K562 (cell line): ENCODE results near the gene TM2D3. TPM values are rescaled to one million over a fixed set of nuclear protein-coding genes. Genes with fewer than 3 reads are reported as not detected.

Experiments used
- ATAC-seq: fragments of 200-7000 bp; cut with Tn5 transposase; 3 replicates; pipeline ENCODE4 v1.9.1; 2020; ENCODE audit warnings: moderate library complexity
- BruUV-seq: library from RNA; stranded (reverse); fragments of 400-500 nt; replicated peaks from 2 replicates; lab custom pipeline; 2021; lab: Mats Ljungman, UMichigan
- CTCF ChIA-PET: fragments of 300-600 bp; formaldehyde crosslinking; extraction: SDS; loops from one replicate; lab custom pipeline; 2021; ENCODE audit warnings: low intra/inter-chr PET ratio; lab: Yijun Ruan, JAX
- POLR2A ChIA-PET: fragments of 300-600, 350-650 bp; sonication (Branson Sonifier 250); formaldehyde crosslinking; extraction: SDS; loops from one replicate; lab custom pipeline; 2021; ENCODE audit warnings: antibody characterized with exemption, inconsistent platforms; lab: Yijun Ruan, JAX
- DNase-seq, 4 experiments: peaks; one replicate each; pipeline versions ENCODE4 v3.0.0 to v3.0.0-alpha.2; 2011 to 2018; ENCODE audit warnings: low spot score in 3 of 4, mixed read lengths in 3 of 4; ENCODE audit errors: extremely low read depth in 1 of 4
- FAIRE-seq: peaks from 2 replicates; lab custom pipeline; 2011; peaks lifted over from hg19 to GRCh38; lab: Jason Lieb, UNC
- H2AFZ ChIP-seq: 2 replicates; pipeline ENCODE4 v1.6.0; 2011; ENCODE audit warnings: low read depth, low read length, control low read depth, inconsistent platforms
- H3K27ac ChIP-seq: fragments of 200-600 bp; 3 replicates; pipeline ENCODE4 v1.8.0; 2011; ENCODE audit warnings: low read depth, mild to moderate bottlenecking, control low read depth, inconsistent platforms, low read length, moderate library complexity, mixed read lengths; ENCODE audit errors: extremely low read depth
- H3K27me3 ChIP-seq, 2 experiments: fragments of 300-600 bp in 1 of 2; 2 replicates in 1 of 2; 3 replicates in 1 of 2; pipeline versions ENCODE4 v1.6.0 to v1.8.0; 2011; ENCODE audit warnings: inconsistent platforms in 2 of 2, low read length in 2 of 2, mild to moderate bottlenecking in 1 of 2, mixed read lengths in 1 of 2, moderate library complexity in 1 of 2; ENCODE audit not compliant: control insufficient read depth in 2 of 2, insufficient read depth in 2 of 2
- H3K36me3 ChIP-seq: fragments of 300-600 bp; 3 replicates; pipeline ENCODE4 v1.8.0; 2011; ENCODE audit warnings: mild to moderate bottlenecking, low read length, inconsistent platforms; ENCODE audit not compliant: control insufficient read depth, insufficient read depth
- H3K4me1 ChIP-seq, 2 experiments: fragments of 200-600 bp in 1 of 2; replicated peaks in 1 of 2; 2 replicates in 1 of 2; 3 replicates in 1 of 2; pipeline versions ENCODE4 v1.5.1 to v1.8.0; 2011; ENCODE audit warnings: inconsistent platforms in 2 of 2, low read length in 2 of 2, mild to moderate bottlenecking in 1 of 2, mixed read lengths in 1 of 2, moderate library complexity in 1 of 2; ENCODE audit not compliant: control insufficient read depth in 2 of 2, insufficient read depth in 2 of 2
- H3K4me2 ChIP-seq: 2 replicates; pipeline ENCODE4 v1.6.1; 2011; ENCODE audit warnings: low read length, control low read depth, inconsistent platforms, mixed read lengths; ENCODE audit not compliant: insufficient read depth
- H3K4me3 ChIP-seq: fragments of 200-600 bp; sonication (generic), shearing (Covaris generic); 2 replicates; pipeline ENCODE4 v1.5.1; 2016; ENCODE audit warnings: control low read depth, inconsistent platforms
- H3K79me2 ChIP-seq: fragments of 200-600 bp; 3 replicates; pipeline ENCODE4 v1.8.0; 2011; ENCODE audit warnings: low read length, inconsistent platforms; ENCODE audit not compliant: control insufficient read depth, insufficient read depth
- H3K9ac ChIP-seq, 2 experiments: 2 replicates each; pipeline versions ENCODE4 v1.6.0 to v1.6.1; 2011; ENCODE audit warnings: low read depth in 2 of 2, low read length in 2 of 2, control low read depth in 1 of 2, inconsistent platforms in 1 of 2, mild to moderate bottlenecking in 1 of 2, mixed read lengths in 1 of 2; ENCODE audit not compliant: insufficient read depth in 1 of 2
- H3K9me1 ChIP-seq: one replicate; pipeline ENCODE4 v1.6.0; 2011; ENCODE audit warnings: inconsistent platforms, mild to moderate bottlenecking, low read length, moderate library complexity; ENCODE audit not compliant: control insufficient read depth, insufficient read depth
- H3K9me3 ChIP-seq: replicated peaks from 2 replicates; pipeline ENCODE4 v1.5.1; 2011; ENCODE audit warnings: low read depth, low read length, inconsistent platforms; ENCODE audit not compliant: control insufficient read depth, insufficient read depth
- H4K20me1 ChIP-seq: replicated peaks from 2 replicates; pipeline ENCODE4 v1.6.1; 2011; ENCODE audit warnings: low read length, inconsistent platforms, mixed read lengths; ENCODE audit not compliant: control insufficient read depth, insufficient read depth
- HES1 ChIP-seq: fragments of 450-650 bp; IDR thresholded peaks from 2 replicates; pipeline ENCODE4 v1.6.1; 2016; ENCODE audit warnings: low read depth, mild to moderate bottlenecking, moderate library complexity
- KLF6 ChIP-seq: fragments of 250-450 bp; sonication (Bioruptor Pico); IDR thresholded peaks from 2 replicates; pipeline ENCODE4 v1.4.0; 2020; ENCODE audit warnings: mild to moderate bottlenecking, moderate library complexity, borderline replicate concordance
- MAFF ChIP-seq: IDR thresholded peaks from 2 replicates; pipeline ENCODE4 v1.6.1; 2012; ENCODE audit warnings: low read length, improper control_type of control experiment
- PHF21A ChIP-seq: fragments of 450-650 bp; IDR thresholded peaks from 2 replicates; pipeline ENCODE4 v1.6.1; 2017; ENCODE audit warnings: low read depth, borderline replicate concordance
- TAL1 ChIP-seq: fragments of 450-650 bp; IDR thresholded peaks from 2 replicates; pipeline ENCODE4 v1.6.1; 2016; ENCODE audit warnings: mild to moderate bottlenecking
- TCF3 ChIP-seq: sonication (generic); formaldehyde crosslinking; IDR thresholded peaks from 2 replicates; pipeline ENCODE4 v1.4.0; 2020; ENCODE audit warnings: mild to moderate bottlenecking, missing genetic modification reagents
- ZNF212 ChIP-seq: fragments of 450-650 bp; formaldehyde crosslinking; IDR thresholded peaks from 2 replicates; pipeline ENCODE4 v1.4.0; 2020; ENCODE audit warnings: mild to moderate bottlenecking
- ZNF3 ChIP-seq: fragments of 250-450 bp; sonication (Bioruptor Pico); IDR thresholded peaks from 2 replicates; pipeline ENCODE4 v1.5.0; 2021; ENCODE audit warnings: mild to moderate bottlenecking, moderate library complexity
- WGBS: fragments of 100-300 bp; shearing (Covaris generic); methylation state at CpG from one replicate; pipeline ENCODE4 v1.1.6; 2016; ENCODE audit warnings: low coverage, mixed read lengths; ENCODE audit not compliant: insufficient coverage; ENCODE audit errors: missing lambda C conversion rate; 5-methylcytosine and 5-hydroxymethylcytosine counted together
- in situ Hi-C: fragments of 300-500 bp; cut with MboI; formaldehyde crosslinking; loops from 4 replicates; pipeline ENCODE4 v1.15.0; 2018; ENCODE audit warnings: inconsistent platforms, mixed read lengths
- intact Hi-C: fragments of 100-400 bp; cut with micrococcal nuclease; formaldehyde crosslinking; loops from 2 replicates; pipeline ENCODE4 v1.14.2; 2022
- polyA plus RNA-seq, 8 experiments: library from polyadenylated mRNA; depleted of rRNA in 4 of 8; stranded (reverse) in 5 of 8; unstranded in 3 of 8; fragments of >200 nt; fragmentation: Nextera tagmentation in 2 of 8; fragmentation: Illumina TruSeq in 1 of 8; extraction: Ambion mirVana in 2 of 8; extraction: Trizol in 1 of 8; gene quantifications; 2 replicates each; pipeline versions ENCODE4 v1.2.1 to v1.2.3, GENCODE V29; 2011 to 2014; ENCODE audit warnings: inconsistent platforms in 1 of 8, missing spikeins in 1 of 8
- total RNA-seq, 7 experiments: library from RNA; depleted of rRNA in 6 of 7; stranded (reverse); fragments of >200 nt in 6 of 7; fragmentation: Illumina TruSeq in 2 of 7; extraction: Trizol in 2 of 7; gene quantifications; 2 replicates each; pipeline versions ENCODE4 v1.2.1 to v1.2.3, GENCODE V29; 2011 to 2021; ENCODE audit warnings: low replicate concordance in 1 of 7
- TF ChIP-seq, protein P1 (sequence below): fragments of 450-650 bp; IDR thresholded peaks from one replicate; pipeline ENCODE4 v1.6.1; 2018; ENCODE audit warnings: mild to moderate bottlenecking, moderate library complexity; ENCODE audit not compliant: partially characterized antibody
- TF ChIP-seq, protein P2 (sequence below): fragments of 450-650 bp; IDR thresholded peaks from 2 replicates; pipeline ENCODE4 v1.6.1; 2017; ENCODE audit warnings: antibody characterized with exemption, mild to moderate bottlenecking

The TM2D3 gene
- total and polyA plus RNA-seq, 9 of the 15 experiments (the other 6 are each of a cell fraction or from before 2014, with no cell fraction given): 16.5 to 67.9 (median 31.3) TPM

GRCh38 chr15:101662203-101662602 is 10.0 kb upstream of the TM2D3 start:
- WGBS: 80% methylated on average over 1 of the region's 1 CpG
- no peak for FAIRE-seq
- peaks cover 2 to 7% of the 10 kb centered on the region in 2 experiments; a peak in 4 of 5 replicates for H3K4me1 ChIP-seq
- H3K9me1 ChIP-seq: no peaks in the 10 kb centered on the region
- H3K36me3 ChIP-seq: peaks cover 9% of the 10 kb centered on the region; the same call in 1 of the 3 replicates
- BruUV-seq: no TSS peak
- no peak overlapping the region for H3K4me2 ChIP-seq
- H3K9ac ChIP-seq: no peak overlapping the region
- in situ Hi-C loops (no loop called here), intact Hi-C loops (no loop called here)
- no peaks in the 10 kb centered on the region for H3K9me3 ChIP-seq
- no peak overlapping the region for H2AFZ ChIP-seq
- no peaks in the 10 kb centered on the region for H3K27me3 ChIP-seq
- no peak for DNase-seq
- H4K20me1 ChIP-seq: no peaks in the 10 kb centered on the region
- ChIA-PET CTCF (no interaction called here), POLR2A (no interaction called here)
- no peaks in the 10 kb centered on the region for H3K79me2 ChIP-seq
- no peak overlapping the region for H3K4me3 ChIP-seq
- ATAC-seq: no peak
- TF ChIP-seq TAL1: no peak
- TF ChIP-seq MAFF: no peak
- no peak for TF ChIP-seq KLF6 (CRISPR knock-in tag)
- TF ChIP-seq, protein P1, sequence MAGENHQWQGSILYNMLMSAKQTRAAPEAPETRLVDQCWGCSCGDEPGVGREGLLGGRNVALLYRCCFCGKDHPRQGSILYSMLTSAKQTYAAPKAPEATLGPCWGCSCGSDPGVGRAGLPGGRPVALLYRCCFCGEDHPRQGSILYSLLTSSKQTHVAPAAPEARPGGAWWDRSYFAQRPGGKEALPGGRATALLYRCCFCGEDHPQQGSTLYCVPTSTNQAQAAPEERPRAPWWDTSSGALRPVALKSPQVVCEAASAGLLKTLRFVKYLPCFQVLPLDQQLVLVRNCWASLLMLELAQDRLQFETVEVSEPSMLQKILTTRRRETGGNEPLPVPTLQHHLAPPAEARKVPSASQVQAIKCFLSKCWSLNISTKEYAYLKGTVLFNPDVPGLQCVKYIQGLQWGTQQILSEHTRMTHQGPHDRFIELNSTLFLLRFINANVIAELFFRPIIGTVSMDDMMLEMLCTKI: no peak
- H3K27ac ChIP-seq: no peak overlapping the region

DNA sequence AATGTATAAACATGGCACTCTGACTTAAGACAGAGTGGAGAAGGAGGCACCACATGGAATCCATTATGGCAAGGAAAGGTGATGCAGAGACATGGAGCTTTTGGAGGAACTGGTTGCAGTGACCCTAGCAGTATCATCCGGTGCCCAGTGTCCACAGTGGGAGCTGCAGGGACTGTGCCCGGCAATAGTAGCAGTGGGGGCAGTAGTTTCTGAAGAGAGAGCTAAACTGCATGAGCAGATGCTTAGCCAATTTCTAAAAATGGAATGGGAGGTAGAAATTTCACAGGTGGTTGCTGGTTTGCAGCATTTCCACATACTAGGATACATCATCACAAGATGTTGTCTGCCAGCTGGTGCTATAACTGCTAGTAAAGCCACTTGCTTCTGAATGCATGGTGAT is 7.8 kb upstream of the TM2D3 start:
- 100% methylated on average over 2 of the region's 2 CpGs for WGBS
- Histone ChIP-seq H3K36me3 (peaks cover 12% of the 10 kb centered on the region; the same call in 1 of the 3 replicates), H3K4me3 (no peak overlapping the region), H4K20me1 (no peaks in the 10 kb centered on the region), H3K9me3 (no peaks in the 10 kb centered on the region), H3K27me3 (no peaks in the 10 kb centered on the region), H2AFZ (no peak overlapping the region), H3K9ac (no peak overlapping the region), H3K4me1 (peaks cover 4 to 7% of the 10 kb centered on the region in 2 experiments; a peak in 4 of 5 replicates), H3K27ac (no peak overlapping the region), H3K9me1 (no peaks in the 10 kb centered on the region), H3K79me2 (no peaks in the 10 kb centered on the region), H3K4me2 (no peak overlapping the region)
- in situ Hi-C loops: no loop called here
- intact Hi-C loops: no loop called here
- ATAC-seq (no peak), FAIRE-seq (no peak), DNase-seq (no peak)
- TF ChIP-seq TCF3 (CRISPR knock-in tag) (no peak), ZNF3 (CRISPR knock-in tag) (no peak), HES1 (no peak), PHF21A (no peak), ZNF212 (CRISPR knock-in tag) (no peak)
- TF ChIP-seq, protein P2, sequence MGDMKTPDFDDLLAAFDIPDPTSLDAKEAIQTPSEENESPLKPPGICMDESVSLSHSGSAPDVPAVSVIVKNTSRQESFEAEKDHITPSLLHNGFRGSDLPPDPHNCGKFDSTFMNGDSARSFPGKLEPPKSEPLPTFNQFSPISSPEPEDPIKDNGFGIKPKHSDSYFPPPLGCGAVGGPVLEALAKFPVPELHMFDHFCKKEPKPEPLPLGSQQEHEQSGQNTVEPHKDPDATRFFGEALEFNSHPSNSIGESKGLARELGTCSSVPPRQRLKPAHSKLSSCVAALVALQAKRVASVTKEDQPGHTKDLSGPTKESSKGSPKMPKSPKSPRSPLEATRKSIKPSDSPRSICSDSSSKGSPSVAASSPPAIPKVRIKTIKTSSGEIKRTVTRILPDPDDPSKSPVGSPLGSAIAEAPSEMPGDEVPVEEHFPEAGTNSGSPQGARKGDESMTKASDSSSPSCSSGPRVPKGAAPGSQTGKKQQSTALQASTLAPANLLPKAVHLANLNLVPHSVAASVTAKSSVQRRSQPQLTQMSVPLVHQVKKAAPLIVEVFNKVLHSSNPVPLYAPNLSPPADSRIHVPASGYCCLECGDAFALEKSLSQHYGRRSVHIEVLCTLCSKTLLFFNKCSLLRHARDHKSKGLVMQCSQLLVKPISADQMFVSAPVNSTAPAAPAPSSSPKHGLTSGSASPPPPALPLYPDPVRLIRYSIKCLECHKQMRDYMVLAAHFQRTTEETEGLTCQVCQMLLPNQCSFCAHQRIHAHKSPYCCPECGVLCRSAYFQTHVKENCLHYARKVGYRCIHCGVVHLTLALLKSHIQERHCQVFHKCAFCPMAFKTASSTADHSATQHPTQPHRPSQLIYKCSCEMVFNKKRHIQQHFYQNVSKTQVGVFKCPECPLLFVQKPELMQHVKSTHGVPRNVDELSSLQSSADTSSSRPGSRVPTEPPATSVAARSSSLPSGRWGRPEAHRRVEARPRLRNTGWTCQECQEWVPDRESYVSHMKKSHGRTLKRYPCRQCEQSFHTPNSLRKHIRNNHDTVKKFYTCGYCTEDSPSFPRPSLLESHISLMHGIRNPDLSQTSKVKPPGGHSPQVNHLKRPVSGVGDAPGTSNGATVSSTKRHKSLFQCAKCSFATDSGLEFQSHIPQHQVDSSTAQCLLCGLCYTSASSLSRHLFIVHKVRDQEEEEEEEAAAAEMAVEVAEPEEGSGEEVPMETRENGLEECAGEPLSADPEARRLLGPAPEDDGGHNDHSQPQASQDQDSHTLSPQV: no peak
- BruUV-seq: no TSS peak
- CTCF ChIA-PET: no interaction called here
- POLR2A ChIA-PET: no interaction called here
